ENCODE measurements around the gene ALPG.

GRCh38 chr2:232384466-232384865, 22.2 kb upstream of the ALPG start:
- TF ChIP-seq SP1 (IDR thresholded peaks at IDR 0.05) (no peak), FOXA1 (IDR thresholded peaks at IDR 0.05) (no peak), TAF1 (conservative IDR thresholded peaks at IDR 0.05) (no peak), ATF3 (IDR thresholded peaks at IDR 0.05) (no peak), EGR1 (IDR thresholded peaks at IDR 0.05; ENCODE audit: low read depth in 2 of 2) (no peak), RAD21 (IDR thresholded peaks at IDR 0.05) (no peak)
- TF ChIP-seq, protein P1, sequence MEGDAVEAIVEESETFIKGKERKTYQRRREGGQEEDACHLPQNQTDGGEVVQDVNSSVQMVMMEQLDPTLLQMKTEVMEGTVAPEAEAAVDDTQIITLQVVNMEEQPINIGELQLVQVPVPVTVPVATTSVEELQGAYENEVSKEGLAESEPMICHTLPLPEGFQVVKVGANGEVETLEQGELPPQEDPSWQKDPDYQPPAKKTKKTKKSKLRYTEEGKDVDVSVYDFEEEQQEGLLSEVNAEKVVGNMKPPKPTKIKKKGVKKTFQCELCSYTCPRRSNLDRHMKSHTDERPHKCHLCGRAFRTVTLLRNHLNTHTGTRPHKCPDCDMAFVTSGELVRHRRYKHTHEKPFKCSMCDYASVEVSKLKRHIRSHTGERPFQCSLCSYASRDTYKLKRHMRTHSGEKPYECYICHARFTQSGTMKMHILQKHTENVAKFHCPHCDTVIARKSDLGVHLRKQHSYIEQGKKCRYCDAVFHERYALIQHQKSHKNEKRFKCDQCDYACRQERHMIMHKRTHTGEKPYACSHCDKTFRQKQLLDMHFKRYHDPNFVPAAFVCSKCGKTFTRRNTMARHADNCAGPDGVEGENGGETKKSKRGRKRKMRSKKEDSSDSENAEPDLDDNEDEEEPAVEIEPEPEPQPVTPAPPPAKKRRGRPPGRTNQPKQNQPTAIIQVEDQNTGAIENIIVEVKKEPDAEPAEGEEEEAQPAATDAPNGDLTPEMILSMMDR (IDR thresholded peaks at IDR 0.05; ENCODE audit: low read depth, low read length, missing input control) = no peak
- TF ChIP-seq, protein P2, sequence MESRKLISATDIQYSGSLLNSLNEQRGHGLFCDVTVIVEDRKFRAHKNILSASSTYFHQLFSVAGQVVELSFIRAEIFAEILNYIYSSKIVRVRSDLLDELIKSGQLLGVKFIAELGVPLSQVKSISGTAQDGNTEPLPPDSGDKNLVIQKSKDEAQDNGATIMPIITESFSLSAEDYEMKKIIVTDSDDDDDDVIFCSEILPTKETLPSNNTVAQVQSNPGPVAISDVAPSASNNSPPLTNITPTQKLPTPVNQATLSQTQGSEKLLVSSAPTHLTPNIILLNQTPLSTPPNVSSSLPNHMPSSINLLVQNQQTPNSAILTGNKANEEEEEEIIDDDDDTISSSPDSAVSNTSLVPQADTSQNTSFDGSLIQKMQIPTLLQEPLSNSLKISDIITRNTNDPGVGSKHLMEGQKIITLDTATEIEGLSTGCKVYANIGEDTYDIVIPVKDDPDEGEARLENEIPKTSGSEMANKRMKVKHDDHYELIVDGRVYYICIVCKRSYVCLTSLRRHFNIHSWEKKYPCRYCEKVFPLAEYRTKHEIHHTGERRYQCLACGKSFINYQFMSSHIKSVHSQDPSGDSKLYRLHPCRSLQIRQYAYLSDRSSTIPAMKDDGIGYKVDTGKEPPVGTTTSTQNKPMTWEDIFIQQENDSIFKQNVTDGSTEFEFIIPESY (IDR thresholded peaks at IDR 0.05) = no peak

Data from liver (tissue), 3 donors.